HepG2 (cell line): ENCODE measurements around the gene DEFB112. TPM values are rescaled to one million over a fixed set of nuclear protein-coding genes. Genes with fewer than 3 reads are reported as not detected.

Source experiments
- ARNT2 ChIP-seq: sonication (generic); formaldehyde crosslinking; IDR thresholded peaks from 2 replicates; pipeline ENCODE4 v1.8.0; 2022; ENCODE audit warnings: mild to moderate bottlenecking, low read depth, missing genetic modification reagents, moderate library complexity
- ELF3 ChIP-seq: IDR thresholded peaks from 2 replicates; pipeline ENCODE4 v1.6.1; 2016; ENCODE audit warnings: missing genetic modification reagents, missing compliant biosample characterization
- FOXP1 ChIP-seq, 2 experiments: fragments of 450-650 bp in 1 of 2; IDR thresholded peaks; 2 replicates each; pipeline ENCODE4 v1.6.1; 2017 to 2018; ENCODE audit warnings: antibody characterized with exemption in 1 of 2
- KDM5B ChIP-seq: sonication (generic); formaldehyde crosslinking; IDR thresholded peaks from 2 replicates; pipeline ENCODE4 v1.4.0; 2020; ENCODE audit warnings: missing genetic modification reagents, mild to moderate bottlenecking, borderline replicate concordance
- MBD4 ChIP-seq: IDR thresholded peaks from 2 replicates; pipeline ENCODE4 v1.6.1; 2012; ENCODE audit warnings: low read length, inconsistent platforms, borderline replicate concordance
- MIER3 ChIP-seq: IDR thresholded peaks from 2 replicates; pipeline ENCODE4 v1.6.1; 2016; ENCODE audit warnings: missing compliant biosample characterization, borderline replicate concordance
- NR2F2 ChIP-seq: IDR thresholded peaks from 2 replicates; pipeline ENCODE4 v1.6.1; 2012; ENCODE audit warnings: low read depth, inconsistent platforms, borderline replicate concordance
- PAX8 ChIP-seq: sonication (generic); formaldehyde crosslinking; IDR thresholded peaks from 2 replicates; pipeline ENCODE4 v1.8.0; 2022; ENCODE audit warnings: mild to moderate bottlenecking, missing genetic modification reagents, borderline replicate concordance
- PTBP1 ChIP-seq: fragments of 200-400 bp; formaldehyde crosslinking; IDR thresholded peaks from 2 replicates; pipeline ENCODE4 v1.6.1; 2018; ENCODE audit warnings: low read length, low read depth; ENCODE audit not compliant: poor library complexity, severe bottlenecking
- TAF1 ChIP-seq: sonication (generic); formaldehyde crosslinking; IDR thresholded peaks from 2 replicates; pipeline ENCODE4 v1.4.0; 2020; ENCODE audit warnings: missing genetic modification reagents
- TCF7 ChIP-seq: sonication (generic); IDR thresholded peaks from 2 replicates; pipeline ENCODE4 v1.6.1; 2016; ENCODE audit warnings: antibody characterized with exemption, low read depth
- ZBTB20 ChIP-seq: sonication (generic); formaldehyde crosslinking; IDR thresholded peaks from 2 replicates; pipeline ENCODE4 v1.8.1; 2023; ENCODE audit warnings: missing genetic modification reagents, low read depth, mild to moderate bottlenecking, borderline replicate concordance
- ZFP36L1 ChIP-seq: sonication (generic); formaldehyde crosslinking; IDR thresholded peaks from 2 replicates; pipeline ENCODE4 v1.8.0; 2022; ENCODE audit warnings: mild to moderate bottlenecking, missing genetic modification reagents, moderate library complexity
- ZKSCAN5 ChIP-seq: sonication (generic); formaldehyde crosslinking; IDR thresholded peaks from 2 replicates; pipeline ENCODE4 v1.5.1; 2020; ENCODE audit warnings: mild to moderate bottlenecking, missing genetic modification reagents
- ZNF296 ChIP-seq: sonication (generic); formaldehyde crosslinking; conservative IDR thresholded peaks from 2 replicates; pipeline ENCODE4 v1.5.0; 2020; ENCODE audit warnings: mild to moderate bottlenecking, missing genetic modification reagents
- ZNF451 ChIP-seq: sonication (generic); formaldehyde crosslinking; IDR thresholded peaks from 2 replicates; pipeline ENCODE4 v1.5.0; 2020; ENCODE audit warnings: mild to moderate bottlenecking, missing genetic modification reagents
- ZNF549 ChIP-seq: sonication (generic); formaldehyde crosslinking; IDR thresholded peaks from 2 replicates; pipeline ENCODE4 v1.5.0; 2020; ENCODE audit warnings: missing genetic modification reagents
- ZNF562 ChIP-seq: sonication (generic); formaldehyde crosslinking; IDR thresholded peaks from 2 replicates; pipeline ENCODE4 v1.8.0; 2022; ENCODE audit warnings: missing genetic modification reagents, borderline replicate concordance
- ZNF615 ChIP-seq: sonication (generic); formaldehyde crosslinking; IDR thresholded peaks from 2 replicates; pipeline ENCODE4 v1.5.0; 2020; ENCODE audit warnings: mild to moderate bottlenecking, missing genetic modification reagents, borderline replicate concordance
- ZNF619 ChIP-seq: sonication (generic); formaldehyde crosslinking; IDR thresholded peaks from 2 replicates; pipeline ENCODE4 v1.4.0; 2020; ENCODE audit warnings: mild to moderate bottlenecking, missing genetic modification reagents
- ZNF816 ChIP-seq: sonication (generic); formaldehyde crosslinking; IDR thresholded peaks from 2 replicates; pipeline ENCODE4 v1.8.0; 2022; ENCODE audit warnings: missing genetic modification reagents, mild to moderate bottlenecking, borderline replicate concordance
- polyA plus RNA-seq, 8 experiments: library from polyadenylated mRNA; depleted of rRNA in 3 of 8; stranded (reverse) in 7 of 8; unstranded in 1 of 8; fragments of >200 nt; fragmentation: Illumina TruSeq in 4 of 8; extraction: Trizol in 4 of 8; gene quantifications; 2 replicates each; pipeline versions ENCODE4 v1.2.1 to v1.2.3, GENCODE V29; 2011 to 2016; ENCODE audit warnings: low read depth in 4 of 8, missing spikeins in 1 of 8, mixed read lengths in 1 of 8; ENCODE audit not compliant: insufficient read depth in 1 of 8
- total RNA-seq, 5 experiments: library from RNA; depleted of rRNA; stranded (reverse); fragments of >200 nt; fragmentation: Illumina TruSeq; extraction: Trizol; gene quantifications; 2 replicates each; pipeline ENCODE4 v1.2.3, GENCODE V29; 2016; ENCODE audit warnings: low read depth in 1 of 5
- TF ChIP-seq, protein P1 (sequence below): IDR thresholded peaks from 2 replicates; pipeline ENCODE4 v1.6.1; 2016; ENCODE audit warnings: missing genetic modification reagents, missing compliant biosample characterization
- TF ChIP-seq, protein P2 (sequence below): sonication (generic); formaldehyde crosslinking; IDR thresholded peaks from 2 replicates; pipeline ENCODE4 v1.4.0; 2020; ENCODE audit warnings: mild to moderate bottlenecking, low read depth, missing genetic modification reagents
- TF ChIP-seq, protein P3 (sequence below): sonication (generic); formaldehyde crosslinking; IDR thresholded peaks from 2 replicates; pipeline ENCODE4 v1.4.0; 2020; ENCODE audit warnings: missing genetic modification reagents, borderline replicate concordance
- TF ChIP-seq, protein P4 (sequence below): sonication (generic); formaldehyde crosslinking; IDR thresholded peaks from 2 replicates; pipeline ENCODE4 v1.5.0; 2020; ENCODE audit warnings: missing genetic modification reagents

The DEFB112 gene
- total and polyA plus RNA-seq, 2 of the 13 experiments (the other 11 are each of a cell fraction or from before 2014, with no cell fraction given): not detected

DNA sequence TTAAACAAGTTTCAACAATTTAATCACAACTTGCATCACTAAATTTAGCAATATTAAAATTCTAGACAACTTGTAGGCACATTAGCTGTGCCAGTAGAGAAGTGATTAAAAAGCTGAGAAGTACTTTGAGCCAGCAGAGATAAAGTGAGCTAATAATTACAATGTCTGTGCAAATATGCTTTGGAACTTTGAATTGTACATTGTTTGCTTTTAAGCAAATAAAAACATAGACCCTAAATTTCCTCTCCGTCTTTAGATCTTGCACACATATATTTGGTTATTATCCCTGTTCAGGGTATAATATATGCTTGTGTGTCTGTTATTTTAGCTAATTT is 44.2 kb upstream of the DEFB112 start (continued):
- TF ChIP-seq ELF3 (CRISPR knock-in tag): peak; percentile 65
- TF ChIP-seq, protein P1, sequence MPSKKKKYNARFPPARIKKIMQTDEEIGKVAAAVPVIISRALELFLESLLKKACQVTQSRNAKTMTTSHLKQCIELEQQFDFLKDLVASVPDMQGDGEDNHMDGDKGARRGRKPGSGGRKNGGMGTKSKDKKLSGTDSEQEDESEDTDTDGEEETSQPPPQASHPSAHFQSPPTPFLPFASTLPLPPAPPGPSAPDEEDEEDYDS (CRISPR knock-in tag): no peak
- no peak for TF ChIP-seq FOXP1 (IDR thresholded peaks at IDR 0.05)
- TF ChIP-seq FOXP1 (CRISPR knock-in tag; IDR thresholded peaks at IDR 0.05): peak; percentile 87
- TF ChIP-seq PTBP1: no peak
- TF ChIP-seq ZNF451 (CRISPR knock-in tag): no peak
- TF ChIP-seq ZNF296: no peak
- TF ChIP-seq NR2F2: 0 out of 2 replicates have a peak, but pooled peaks have one; percentile 22
- TF ChIP-seq ZNF619 (CRISPR knock-in tag): no peak
- TF ChIP-seq TAF1: no peak
- TF ChIP-seq, protein P2, sequence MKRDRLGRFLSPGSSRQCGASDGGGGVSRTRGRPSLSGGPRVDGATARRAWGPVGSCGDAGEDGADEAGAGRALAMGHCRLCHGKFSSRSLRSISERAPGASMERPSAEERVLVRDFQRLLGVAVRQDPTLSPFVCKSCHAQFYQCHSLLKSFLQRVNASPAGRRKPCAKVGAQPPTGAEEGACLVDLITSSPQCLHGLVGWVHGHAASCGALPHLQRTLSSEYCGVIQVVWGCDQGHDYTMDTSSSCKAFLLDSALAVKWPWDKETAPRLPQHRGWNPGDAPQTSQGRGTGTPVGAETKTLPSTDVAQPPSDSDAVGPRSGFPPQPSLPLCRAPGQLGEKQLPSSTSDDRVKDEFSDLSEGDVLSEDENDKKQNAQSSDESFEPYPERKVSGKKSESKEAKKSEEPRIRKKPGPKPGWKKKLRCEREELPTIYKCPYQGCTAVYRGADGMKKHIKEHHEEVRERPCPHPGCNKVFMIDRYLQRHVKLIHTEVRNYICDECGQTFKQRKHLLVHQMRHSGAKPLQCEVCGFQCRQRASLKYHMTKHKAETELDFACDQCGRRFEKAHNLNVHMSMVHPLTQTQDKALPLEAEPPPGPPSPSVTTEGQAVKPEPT (CRISPR knock-in tag): no peak
- no peak for TF ChIP-seq ZNF615 (CRISPR knock-in tag)
- peak; percentile 65 for TF ChIP-seq TCF7
- TF ChIP-seq MBD4: no peak
- TF ChIP-seq ZNF549 (CRISPR knock-in tag): no peak
- no peak for TF ChIP-seq KDM5B
- TF ChIP-seq ARNT2 (CRISPR knock-in tag): no peak
- TF ChIP-seq, protein P3, sequence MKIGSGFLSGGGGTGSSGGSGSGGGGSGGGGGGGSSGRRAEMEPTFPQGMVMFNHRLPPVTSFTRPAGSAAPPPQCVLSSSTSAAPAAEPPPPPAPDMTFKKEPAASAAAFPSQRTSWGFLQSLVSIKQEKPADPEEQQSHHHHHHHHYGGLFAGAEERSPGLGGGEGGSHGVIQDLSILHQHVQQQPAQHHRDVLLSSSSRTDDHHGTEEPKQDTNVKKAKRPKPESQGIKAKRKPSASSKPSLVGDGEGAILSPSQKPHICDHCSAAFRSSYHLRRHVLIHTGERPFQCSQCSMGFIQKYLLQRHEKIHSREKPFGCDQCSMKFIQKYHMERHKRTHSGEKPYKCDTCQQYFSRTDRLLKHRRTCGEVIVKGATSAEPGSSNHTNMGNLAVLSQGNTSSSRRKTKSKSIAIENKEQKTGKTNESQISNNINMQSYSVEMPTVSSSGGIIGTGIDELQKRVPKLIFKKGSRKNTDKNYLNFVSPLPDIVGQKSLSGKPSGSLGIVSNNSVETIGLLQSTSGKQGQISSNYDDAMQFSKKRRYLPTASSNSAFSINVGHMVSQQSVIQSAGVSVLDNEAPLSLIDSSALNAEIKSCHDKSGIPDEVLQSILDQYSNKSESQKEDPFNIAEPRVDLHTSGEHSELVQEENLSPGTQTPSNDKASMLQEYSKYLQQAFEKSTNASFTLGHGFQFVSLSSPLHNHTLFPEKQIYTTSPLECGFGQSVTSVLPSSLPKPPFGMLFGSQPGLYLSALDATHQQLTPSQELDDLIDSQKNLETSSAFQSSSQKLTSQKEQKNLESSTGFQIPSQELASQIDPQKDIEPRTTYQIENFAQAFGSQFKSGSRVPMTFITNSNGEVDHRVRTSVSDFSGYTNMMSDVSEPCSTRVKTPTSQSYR: no peak
- TF ChIP-seq ZBTB20 (CRISPR knock-in tag): no peak; the same call in 1 of the 2 replicates
- no peak for TF ChIP-seq ZFP36L1
- TF ChIP-seq ZNF562 (CRISPR knock-in tag): no peak
- no peak for TF ChIP-seq PAX8 (CRISPR knock-in tag)
- no peak for TF ChIP-seq ZNF816 (CRISPR knock-in tag)
- TF ChIP-seq, protein P4, sequence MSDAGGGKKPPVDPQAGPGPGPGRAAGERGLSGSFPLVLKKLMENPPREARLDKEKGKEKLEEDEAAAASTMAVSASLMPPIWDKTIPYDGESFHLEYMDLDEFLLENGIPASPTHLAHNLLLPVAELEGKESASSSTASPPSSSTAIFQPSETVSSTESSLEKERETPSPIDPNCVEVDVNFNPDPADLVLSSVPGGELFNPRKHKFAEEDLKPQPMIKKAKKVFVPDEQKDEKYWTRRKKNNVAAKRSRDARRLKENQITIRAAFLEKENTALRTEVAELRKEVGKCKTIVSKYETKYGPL (CRISPR knock-in tag): no peak
- 0 out of 2 replicates have a peak, but pooled peaks have one; percentile 32 for TF ChIP-seq MIER3 (CRISPR knock-in tag)
- no peak for TF ChIP-seq ZKSCAN5 (CRISPR knock-in tag)
